ENCODE results near the gene ZNF597.

GRCh38 chr16:3482659-3483241 is 39.4 kb upstream of the ZNF597 start:
- TF ChIP-seq POLR2A (IDR thresholded peaks at IDR 0.05; ENCODE audit: extremely low read depth, insufficient read length) (no peak), CTCF (IDR thresholded peaks at IDR 0.05; ENCODE audit: low read depth, low read length) (no peak), MYC (IDR thresholded peaks at IDR 0.05; ENCODE audit: low read depth, low read length) (no peak)
